ENCODE results near the gene ODR4.

The ODR4 gene

GRCh38 chr1:186442651-186443375 lies 67.2 kb downstream of the ODR4 start:
- H3K36me3 ChIP-seq (replicated peaks in 1 of 2; ENCODE audit: control insufficient read depth in 2 of 2, insufficient read depth in 2 of 2, low read length in 2 of 2), result no peaks in the 10 kb centered on the region
- no peak overlapping the region for H3K27ac ChIP-seq (replicated peaks; ENCODE audit: low read length)
- H3K23ac ChIP-seq (ENCODE audit: low read depth, low read length, poor library complexity), result no peak overlapping the region
- H3K27me3 ChIP-seq (ENCODE audit: control insufficient read depth in 3 of 3, insufficient read depth in 3 of 3, low read depth in 1 of 3, low read length in 3 of 3), result no peaks in the 10 kb centered on the region
- H2AFZ ChIP-seq (ENCODE audit: low read length), result no peak overlapping the region
- no peak overlapping the region for H3K14ac ChIP-seq (ENCODE audit: low read length)
- H3K4me1 ChIP-seq (ENCODE audit: control insufficient read depth in 2 of 2, insufficient read depth in 1 of 2, low read depth in 1 of 2, low read length in 2 of 2), result no peaks in the 10 kb centered on the region
- no peak overlapping the region for H3K9ac ChIP-seq (ENCODE audit: low read depth, low read length, poor library complexity)
- no peak overlapping the region for H2AK5ac ChIP-seq (ENCODE audit: low read depth, low read length)
- H3K4me2 ChIP-seq (ENCODE audit: insufficient read depth, low read length, poor library complexity, severe bottlenecking), result no peak overlapping the region
- no peaks in the 10 kb centered on the region for H3K9me3 ChIP-seq (replicated peaks in 1 of 2; ENCODE audit: control insufficient read depth in 2 of 2, insufficient read depth in 1 of 2, low read depth in 1 of 2, low read length in 2 of 2)
- DNase-seq (ENCODE audit: low spot score), result no peak
- no peak overlapping the region for H2BK5ac ChIP-seq (ENCODE audit: low read length)
- H4K91ac ChIP-seq (ENCODE audit: low read depth, low read length, poor library complexity), result no peak overlapping the region
- no peak overlapping the region for H3K4me3 ChIP-seq (ENCODE audit: low read length in 2 of 2)
- H3K18ac ChIP-seq (ENCODE audit: low read length), result no peak overlapping the region
- no CpG with 5 or more reads among the region's 1 CpG for WGBS, 2 donors (ENCODE audit: extremely low coverage in 2 of 2, insufficient read length in 2 of 2, insufficient replicate concordance in 1 of 2)
- no peak overlapping the region for H3K4ac ChIP-seq (ENCODE audit: low read length)
- no peak overlapping the region for H2BK15ac ChIP-seq (ENCODE audit: low read length)
- no peak overlapping the region for H2BK12ac ChIP-seq (ENCODE audit: low read length)
- no peak overlapping the region for H4K8ac ChIP-seq (ENCODE audit: low read depth, low read length)
- H3K79me1 ChIP-seq (ENCODE audit: low read depth, low read length), result no peaks in the 10 kb centered on the region
- H2BK120ac ChIP-seq (ENCODE audit: low read depth, low read length), result no peak overlapping the region

DNA sequence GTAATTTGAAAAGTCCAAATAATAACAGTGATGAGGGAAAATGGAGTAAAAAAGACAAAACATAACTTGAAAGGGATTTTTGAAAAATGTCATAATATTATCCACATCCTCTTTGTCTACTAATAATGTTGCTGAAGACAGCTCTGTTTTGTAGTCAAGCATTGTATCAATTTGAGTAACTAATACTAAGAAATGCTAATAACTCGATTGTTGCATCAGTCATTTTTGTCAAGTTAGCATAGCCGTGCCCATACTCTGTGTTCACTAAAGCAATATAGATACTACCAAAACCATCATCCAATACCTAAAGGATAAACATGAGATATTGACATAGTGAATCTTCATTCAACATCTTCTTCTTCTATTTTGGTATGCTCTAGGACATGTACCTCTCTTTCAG lies 68.0 kb downstream of the ODR4 start:
- H3K4me1 ChIP-seq (ENCODE audit: control insufficient read depth in 2 of 2, insufficient read depth in 1 of 2, low read depth in 1 of 2, low read length in 2 of 2), result no peaks in the 10 kb centered on the region
- H3K9ac ChIP-seq (ENCODE audit: low read depth, low read length, poor library complexity), result no peak overlapping the region
- no peak overlapping the region for H2BK120ac ChIP-seq (ENCODE audit: low read depth, low read length)
- no peak overlapping the region for H2AK5ac ChIP-seq (ENCODE audit: low read depth, low read length)
- no CpG with 5 or more reads among the region's 2 CpGs for WGBS, 2 donors (ENCODE audit: extremely low coverage in 2 of 2, insufficient read length in 2 of 2, insufficient replicate concordance in 1 of 2)
- H3K4me3 ChIP-seq (ENCODE audit: low read length in 2 of 2), result no peak overlapping the region
- no peak overlapping the region for H3K27ac ChIP-seq (replicated peaks; ENCODE audit: low read length)
- no peak overlapping the region for H3K18ac ChIP-seq (ENCODE audit: low read length)
- H4K91ac ChIP-seq (ENCODE audit: low read depth, low read length, poor library complexity), result no peak overlapping the region
- H3K36me3 ChIP-seq (replicated peaks in 1 of 2; ENCODE audit: control insufficient read depth in 2 of 2, insufficient read depth in 2 of 2, low read length in 2 of 2), result no peaks in the 10 kb centered on the region
- H3K14ac ChIP-seq (ENCODE audit: low read length), result no peak overlapping the region
- H3K79me1 ChIP-seq (ENCODE audit: low read depth, low read length), result no peaks in the 10 kb centered on the region
- no peak overlapping the region for H4K8ac ChIP-seq (ENCODE audit: low read depth, low read length)
- DNase-seq (ENCODE audit: low spot score), result no peak
- no peaks in the 10 kb centered on the region for H3K9me3 ChIP-seq (replicated peaks in 1 of 2; ENCODE audit: control insufficient read depth in 2 of 2, insufficient read depth in 1 of 2, low read depth in 1 of 2, low read length in 2 of 2)
- no peaks in the 10 kb centered on the region for H3K27me3 ChIP-seq (ENCODE audit: control insufficient read depth in 3 of 3, insufficient read depth in 3 of 3, low read depth in 1 of 3, low read length in 3 of 3)
- H3K23ac ChIP-seq (ENCODE audit: low read depth, low read length, poor library complexity), result no peak overlapping the region
- H2BK5ac ChIP-seq (ENCODE audit: low read length), result no peak overlapping the region
- H2BK12ac ChIP-seq (ENCODE audit: low read length), result no peak overlapping the region
- H2BK15ac ChIP-seq (ENCODE audit: low read length), result no peak overlapping the region
- H2AFZ ChIP-seq (ENCODE audit: low read length), result no peak overlapping the region
- H3K4me2 ChIP-seq (ENCODE audit: insufficient read depth, low read length, poor library complexity, severe bottlenecking), result no peak overlapping the region
- H3K4ac ChIP-seq (ENCODE audit: low read length), result no peak overlapping the region

DNA sequence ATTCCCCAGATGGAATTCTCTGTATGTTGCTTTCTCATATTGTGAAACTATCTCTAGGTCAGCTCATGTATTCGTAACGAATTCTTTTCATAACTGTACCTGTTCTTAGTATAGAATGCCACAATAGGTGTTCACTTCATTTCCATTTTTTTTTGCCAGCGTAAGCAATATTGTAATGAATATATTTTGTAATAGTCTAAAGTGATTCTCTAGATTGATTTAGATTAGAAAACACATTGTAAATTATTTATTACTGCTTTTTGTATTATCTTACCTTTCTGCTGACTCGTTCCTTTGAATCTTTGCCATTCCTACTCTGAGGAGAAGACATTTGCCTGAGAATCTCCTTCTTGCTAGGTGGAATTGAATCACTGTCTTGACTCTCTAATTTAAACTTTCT lies 70.5 kb downstream of the ODR4 start:
- no peak overlapping the region for H3K23ac ChIP-seq (ENCODE audit: low read depth, low read length, poor library complexity)
- H2BK120ac ChIP-seq (ENCODE audit: low read depth, low read length), result no peak overlapping the region
- no peak for DNase-seq (ENCODE audit: low spot score)
- no peak overlapping the region for H2AK5ac ChIP-seq (ENCODE audit: low read depth, low read length)
- H2BK12ac ChIP-seq (ENCODE audit: low read length), result no peak overlapping the region
- H4K8ac ChIP-seq (ENCODE audit: low read depth, low read length), result no peak overlapping the region
- H2BK5ac ChIP-seq (ENCODE audit: low read length), result no peak overlapping the region
- H3K27ac ChIP-seq (replicated peaks; ENCODE audit: low read length), result no peak overlapping the region
- no CpG with 5 or more reads among the region's 4 CpGs for WGBS, 2 donors (ENCODE audit: extremely low coverage in 2 of 2, insufficient read length in 2 of 2, insufficient replicate concordance in 1 of 2)
- no peak overlapping the region for H3K14ac ChIP-seq (ENCODE audit: low read length)
- no peak overlapping the region for H3K18ac ChIP-seq (ENCODE audit: low read length)
- H3K9me3 ChIP-seq (replicated peaks in 1 of 2; ENCODE audit: control insufficient read depth in 2 of 2, insufficient read depth in 1 of 2, low read depth in 1 of 2, low read length in 2 of 2), result no peaks in the 10 kb centered on the region
- no peak overlapping the region for H2BK15ac ChIP-seq (ENCODE audit: low read length)
- H3K4me3 ChIP-seq (ENCODE audit: low read length in 2 of 2), result no peak overlapping the region
- no peak overlapping the region for H3K4ac ChIP-seq (ENCODE audit: low read length)
- H3K9ac ChIP-seq (ENCODE audit: low read depth, low read length, poor library complexity), result no peak overlapping the region
- H3K36me3 ChIP-seq (replicated peaks in 1 of 2; ENCODE audit: control insufficient read depth in 2 of 2, insufficient read depth in 2 of 2, low read length in 2 of 2), result no peaks in the 10 kb centered on the region
- no peaks in the 10 kb centered on the region for H3K79me1 ChIP-seq (ENCODE audit: low read depth, low read length)
- no peaks in the 10 kb centered on the region for H3K27me3 ChIP-seq (ENCODE audit: control insufficient read depth in 3 of 3, insufficient read depth in 3 of 3, low read depth in 1 of 3, low read length in 3 of 3)
- no peak overlapping the region for H3K4me2 ChIP-seq (ENCODE audit: insufficient read depth, low read length, poor library complexity, severe bottlenecking)
- H3K4me1 ChIP-seq (ENCODE audit: control insufficient read depth in 2 of 2, insufficient read depth in 1 of 2, low read depth in 1 of 2, low read length in 2 of 2), result no peaks in the 10 kb centered on the region
- H2AFZ ChIP-seq (ENCODE audit: low read length), result no peak overlapping the region
- H4K91ac ChIP-seq (ENCODE audit: low read depth, low read length, poor library complexity), result no peak overlapping the region

- Histone ChIP-seq H3K23ac (ENCODE audit: low read depth, low read length, poor library complexity) (no peak overlapping the region), H2BK15ac (ENCODE audit: low read length) (no peak overlapping the region), H3K4me1 (ENCODE audit: control insufficient read depth in 2 of 2, insufficient read depth in 1 of 2, low read depth in 1 of 2, low read length in 2 of 2) (no peaks in the 10 kb centered on the region), H3K4ac (ENCODE audit: low read length) (no peak overlapping the region), H3K79me1 (ENCODE audit: low read depth, low read length) (no peaks in the 10 kb centered on the region), H2BK12ac (ENCODE audit: low read length) (no peak overlapping the region), H2AFZ (ENCODE audit: low read length) (peak overlapping the region; percentile 75), H3K4me3 (ENCODE audit: low read length in 2 of 2) (no peak overlapping the region), H3K18ac (ENCODE audit: low read length) (no peak overlapping the region), H3K14ac (ENCODE audit: low read length) (no peak overlapping the region), H4K8ac (ENCODE audit: low read depth, low read length) (no peak overlapping the region), H3K27me3 (ENCODE audit: control insufficient read depth in 3 of 3, insufficient read depth in 3 of 3, low read depth in 1 of 3, low read length in 3 of 3) (no peaks in the 10 kb centered on the region), H3K4me2 (ENCODE audit: insufficient read depth, low read length, poor library complexity, severe bottlenecking) (no peak overlapping the region), H2BK5ac (ENCODE audit: low read length) (no peak overlapping the region), H4K91ac (ENCODE audit: low read depth, low read length, poor library complexity) (no peak overlapping the region), H2BK120ac (ENCODE audit: low read depth, low read length) (no peak overlapping the region), H3K9ac (ENCODE audit: low read depth, low read length, poor library complexity) (no peak overlapping the region), H3K36me3 (replicated peaks in 1 of 2; ENCODE audit: control insufficient read depth in 2 of 2, insufficient read depth in 2 of 2, low read length in 2 of 2) (no peaks in the 10 kb centered on the region), H3K9me3 (replicated peaks in 1 of 2; ENCODE audit: control insufficient read depth in 2 of 2, insufficient read depth in 1 of 2, low read depth in 1 of 2, low read length in 2 of 2) (no peaks in the 10 kb centered on the region), H3K27ac (replicated peaks; ENCODE audit: low read length) (no peak overlapping the region), H2AK5ac (ENCODE audit: low read depth, low read length) (no peak overlapping the region)
- no CpG with 5 or more reads among the region's 3 CpGs for WGBS, 2 donors (ENCODE audit: extremely low coverage in 2 of 2, insufficient read length in 2 of 2, insufficient replicate concordance in 1 of 2)
- DNase-seq (ENCODE audit: low spot score), result no peak
Measured at GRCh38 chr1:186454981-186455380, 79.3 kb downstream of the ODR4 start.
